Mesenchymal stem cell (in vitro differentiated cells and primary cell): ENCODE measurements around the gene RBM34.

Experiments used
- DNase-seq: peaks from one replicate; pipeline ENCODE4 v3.0.0-alpha.2; 2013
- H2AFZ ChIP-seq: one replicate; pipeline ENCODE4 v1.6.1; 2013; ENCODE audit warnings: low read depth, mild to moderate bottlenecking, control low read depth, inconsistent platforms, low read length, moderate library complexity
- H2AK5ac ChIP-seq: 2 replicates; pipeline ENCODE4 v1.6.1; 2013; ENCODE audit warnings: low read length, moderate library complexity, mild to moderate bottlenecking, inconsistent platforms; ENCODE audit not compliant: severe bottlenecking
- H2BK120ac ChIP-seq: one replicate; pipeline ENCODE4 v1.6.1; 2013; ENCODE audit warnings: low read depth, mild to moderate bottlenecking, inconsistent platforms, low read length, moderate library complexity
- H2BK12ac ChIP-seq, 2 experiments: one replicate each; pipeline ENCODE4 v1.6.1; 2013; ENCODE audit warnings: inconsistent platforms in 2 of 2, low read length in 2 of 2, mild to moderate bottlenecking in 2 of 2, moderate library complexity in 2 of 2, control low read depth in 1 of 2
- H2BK15ac ChIP-seq: one replicate; pipeline ENCODE4 v1.6.1; 2013; ENCODE audit warnings: mild to moderate bottlenecking, low read depth, inconsistent platforms; ENCODE audit not compliant: poor library complexity, severe bottlenecking
- H2BK5ac ChIP-seq: 2 replicates; pipeline ENCODE4 v1.6.1; 2013; ENCODE audit warnings: low read depth, mild to moderate bottlenecking, low read length, control low read depth, inconsistent platforms; ENCODE audit not compliant: poor library complexity, severe bottlenecking
- H3K14ac ChIP-seq, 2 experiments: one replicate each; pipeline ENCODE4 v1.6.1; 2013; ENCODE audit warnings: inconsistent platforms in 2 of 2, low read length in 2 of 2, control low read depth in 1 of 2, mild to moderate bottlenecking in 1 of 2, moderate library complexity in 1 of 2
- H3K18ac ChIP-seq, 2 experiments: one replicate each; pipeline ENCODE4 v1.6.1; 2013; ENCODE audit warnings: inconsistent platforms in 2 of 2, low read length in 2 of 2, control low read depth in 1 of 2, low read depth in 1 of 2, mild to moderate bottlenecking in 1 of 2
- H3K23ac ChIP-seq, 2 experiments: one replicate each; pipeline ENCODE4 v1.6.1; 2013; ENCODE audit warnings: inconsistent platforms in 2 of 2, low read length in 2 of 2, mild to moderate bottlenecking in 2 of 2, moderate library complexity in 2 of 2, control low read depth in 1 of 2
- H3K27ac ChIP-seq: 2 replicates; pipeline ENCODE4 v1.5.1; 2013; ENCODE audit warnings: mild to moderate bottlenecking, moderate library complexity, low read length, control low read depth, inconsistent platforms; ENCODE audit not compliant: poor library complexity, severe bottlenecking
- H3K27me3 ChIP-seq, 2 experiments: 2 replicates each; pipeline versions ENCODE4 v1.6.1 to v1.7.0; 2013; ENCODE audit warnings: low read length in 2 of 2, mild to moderate bottlenecking in 2 of 2, moderate library complexity in 2 of 2, control low read depth in 1 of 2, inconsistent platforms in 1 of 2; ENCODE audit not compliant: control insufficient read depth in 1 of 2, insufficient read depth in 1 of 2
- H3K36me3 ChIP-seq, 2 experiments: 2 replicates each; pipeline versions ENCODE4 v1.6.1 to v1.7.0; 2013; ENCODE audit warnings: low read length in 2 of 2, control low read depth in 1 of 2, inconsistent platforms in 1 of 2, low read depth in 1 of 2, mild to moderate bottlenecking in 1 of 2; ENCODE audit not compliant: insufficient read depth in 2 of 2, control insufficient read depth in 1 of 2
- H3K4ac ChIP-seq, 2 experiments: one replicate each; pipeline ENCODE4 v1.6.1; 2013; ENCODE audit warnings: inconsistent platforms in 2 of 2, low read length in 2 of 2, mild to moderate bottlenecking in 2 of 2, moderate library complexity in 2 of 2, control low read depth in 1 of 2, low read depth in 1 of 2
- H3K4me1 ChIP-seq: 2 replicates; pipeline ENCODE4 v1.6.1; 2013; ENCODE audit warnings: low read depth, low read length, control low read depth; ENCODE audit not compliant: control insufficient read depth, insufficient read depth
- H3K4me2 ChIP-seq: 2 replicates; pipeline ENCODE4 v1.6.1; 2013; ENCODE audit warnings: low read length, mild to moderate bottlenecking, inconsistent platforms; ENCODE audit not compliant: poor library complexity, severe bottlenecking
- H3K4me3 ChIP-seq, 2 experiments: 2 replicates each; pipeline versions ENCODE4 v1.5.1 to v1.7.0; 2013; ENCODE audit warnings: low read length in 2 of 2, mild to moderate bottlenecking in 2 of 2, control low read depth in 1 of 2, low read depth in 1 of 2; ENCODE audit not compliant: insufficient read depth in 1 of 2
- H3K79me1 ChIP-seq: replicated peaks from 2 replicates; pipeline ENCODE4 v1.6.1; 2013; ENCODE audit warnings: mild to moderate bottlenecking, control low read depth, low read length, inconsistent platforms; ENCODE audit not compliant: poor library complexity, severe bottlenecking
- H3K9ac ChIP-seq: 2 replicates; pipeline ENCODE4 v1.7.0; 2013; ENCODE audit warnings: mild to moderate bottlenecking, low read length, moderate library complexity
- H3K9me3 ChIP-seq: 2 replicates; pipeline ENCODE4 v1.7.0; 2013; ENCODE audit warnings: mild to moderate bottlenecking, low read length; ENCODE audit not compliant: control insufficient read depth
- H4K8ac ChIP-seq: one replicate; pipeline ENCODE4 v1.6.1; 2013; ENCODE audit warnings: inconsistent platforms, mild to moderate bottlenecking, low read length, moderate library complexity
- H4K91ac ChIP-seq: one replicate; pipeline ENCODE4 v1.6.1; 2013; ENCODE audit warnings: mild to moderate bottlenecking, low read length, inconsistent platforms
- WGBS: methylation state at CpG from one replicate; pipeline ENCODE4 v1.1.7; 2013; ENCODE audit warnings: mixed read lengths; 5-methylcytosine and 5-hydroxymethylcytosine counted together

Gene RBM34

GRCh38 chr1:235129774-235130570 is 31.1 kb downstream of the RBM34 start:
- Histone ChIP-seq H3K4me1 (peaks cover 3% of the 10 kb centered on the region), H3K36me3 (peaks cover 29 to 40% of the 10 kb centered on the region in 2 experiments), H3K4me2 (no peak overlapping the region), H3K9me3 (no peaks in the 10 kb centered on the region), H2BK120ac (no peak overlapping the region), H3K4me3 (no peak overlapping the region), H3K14ac (no peak overlapping the region), H3K27ac (no peak overlapping the region), H3K18ac (no peak overlapping the region), H2BK15ac (no peak overlapping the region), H3K79me1 (peaks cover 3% of the 10 kb centered on the region), H4K8ac (no peak overlapping the region), H2BK12ac (no peak overlapping the region), H4K91ac (no peak overlapping the region), H3K23ac (no peak overlapping the region), H2AFZ (no peak overlapping the region), H3K27me3 (no peaks in the 10 kb centered on the region), H3K4ac (no peak overlapping the region), H3K9ac (no peak overlapping the region), H2AK5ac (peak overlapping the region; percentile 67), H2BK5ac (no peak overlapping the region)
- WGBS = 97% methylated on average over 3 of the region's 4 CpGs
- no peak for DNase-seq

DNA sequence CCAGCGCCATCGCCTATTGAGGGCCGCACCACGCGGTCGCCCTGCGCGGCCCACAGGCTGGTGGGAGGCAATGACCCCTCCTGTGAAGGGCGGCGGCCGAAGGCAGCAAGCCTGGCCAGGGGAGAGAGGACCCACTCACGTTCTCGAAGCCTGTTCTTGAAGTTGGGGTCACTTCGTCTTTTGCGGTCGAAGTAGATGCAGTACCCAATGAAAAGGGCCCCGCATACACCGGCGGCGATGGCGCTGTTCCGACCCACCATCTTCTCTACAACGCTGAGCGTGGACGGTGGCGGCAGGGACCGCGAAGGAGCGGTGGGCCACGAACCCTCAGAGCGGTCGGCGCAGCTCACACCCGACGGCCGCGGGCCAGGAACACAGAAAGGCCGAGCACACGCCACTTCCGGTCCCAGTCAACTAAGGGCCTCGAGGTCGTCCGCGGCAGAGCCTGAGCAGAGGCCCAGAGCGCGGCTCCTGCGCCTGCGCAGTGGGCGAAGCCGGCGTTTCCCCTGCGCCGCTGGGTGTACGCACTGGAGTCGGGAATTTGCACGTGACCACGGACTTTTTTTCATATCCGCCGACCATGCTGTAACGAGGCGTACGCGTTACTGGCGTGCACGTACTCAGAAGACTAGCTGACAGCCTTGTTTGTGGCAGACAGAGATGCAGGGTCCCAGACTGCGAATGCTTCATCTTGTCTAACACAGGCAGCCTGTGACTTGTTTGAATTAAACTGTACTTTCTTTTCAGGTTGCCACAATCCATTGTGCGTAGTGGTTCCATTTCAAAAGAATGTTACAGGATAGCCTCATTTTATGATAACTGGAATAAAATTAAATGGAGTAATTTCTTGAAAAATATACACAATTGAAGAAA is 32.4 kb downstream of the RBM34 start, which contains the start of gene TOMM20:
Gene TOMM20, minus strand, starts transcription at position 382 of the 873 bp plus-strand sequence. Its CDS starts 122 bp downstream, at position 260.
- Histone ChIP-seq H3K36me3 (peaks cover 23 to 39% of the 10 kb centered on the region in 2 experiments), H3K27ac (peak within 1 kb of the TSS; percentile 88), H3K4me2 (peak within 1 kb of the TSS; percentile 83), H2AFZ (peak within 1 kb of the TSS; percentile 16), H4K91ac (peak within 1 kb of the TSS; percentile 81), H3K14ac (peak within 1 kb of the TSS in 1 of 2 experiments; percentile 86), H3K18ac (peak within 1 kb of the TSS; percentile 81 to 90), H2BK15ac (no peak within 1 kb of the TSS), H3K4me3 (peak within 1 kb of the TSS; percentile 92 to 95), H3K4me1 (peaks cover 3% of the 10 kb centered on the region), H3K4ac (peak within 1 kb of the TSS; percentile 71 to 92), H2AK5ac (peak within 1 kb of the TSS; percentile 71), H2BK120ac (peak within 1 kb of the TSS; percentile 11), H3K9ac (peak within 1 kb of the TSS; percentile 99), H3K27me3 (no peaks in the 10 kb centered on the region), H2BK5ac (peak within 1 kb of the TSS; percentile 62), H4K8ac (peak within 1 kb of the TSS; percentile 54), H3K9me3 (no peaks in the 10 kb centered on the region), H3K23ac (peak within 1 kb of the TSS in 1 of 2 experiments; percentile 96), H2BK12ac (no peak within 1 kb of the TSS), H3K79me1 (peaks cover 1% of the 10 kb centered on the region)
- under 1% methylated on average over 66 of the region's 67 CpGs for WGBS
- DNase-seq = peak; percentile 98

- peak overlapping the region in 1 of 2 experiments; percentile 86 for H3K14ac ChIP-seq
- H3K27me3 ChIP-seq = no peaks in the 10 kb centered on the region
- no peaks in the 10 kb centered on the region for H3K9me3 ChIP-seq
- H4K8ac ChIP-seq = peak overlapping the region; percentile 54
- peak overlapping the region; percentile 92 to 95 for H3K4me3 ChIP-seq
- H2AFZ ChIP-seq = no peak overlapping the region
- peaks cover 1% of the 10 kb centered on the region for H3K79me1 ChIP-seq
- H2AK5ac ChIP-seq = peak overlapping the region; percentile 71
- H3K4ac ChIP-seq = peak overlapping the region; percentile 71 to 92
- 2% methylated on average over 31 of the region's 35 CpGs for WGBS
- peak overlapping the region; percentile 81 to 90 for H3K18ac ChIP-seq
- peak overlapping the region; percentile 88 for H3K27ac ChIP-seq
- peak overlapping the region; percentile 99 for H3K9ac ChIP-seq
- peak overlapping the region; percentile 83 for H3K4me2 ChIP-seq
- peak overlapping the region; percentile 11 for H2BK120ac ChIP-seq
- H3K36me3 ChIP-seq = peaks cover 20 to 33% of the 10 kb centered on the region in 2 experiments
- peak overlapping the region; percentile 81 for H4K91ac ChIP-seq
- H2BK5ac ChIP-seq = peak overlapping the region; percentile 62
- DNase-seq = peak; percentile 27
- peak overlapping the region in 1 of 2 experiments; percentile 96 for H3K23ac ChIP-seq
- peaks cover 3% of the 10 kb centered on the region for H3K4me1 ChIP-seq
- no peak overlapping the region for H2BK12ac ChIP-seq
- no peak overlapping the region for H2BK15ac ChIP-seq
Measured at GRCh38 chr1:235127732-235128455, 33.2 kb downstream of the RBM34 start.
